ENCODE measurements around the gene HSH2D. TPM values are rescaled to one million over a fixed set of nuclear protein-coding genes. Genes with fewer than 3 reads are reported as not detected.
"Not testable (repeated sequence)": the region's sequence is repeated elsewhere in the genome, so short reads cannot be mapped to it uniquely, and the experiment has no call there.

The HSH2D gene, protein sequence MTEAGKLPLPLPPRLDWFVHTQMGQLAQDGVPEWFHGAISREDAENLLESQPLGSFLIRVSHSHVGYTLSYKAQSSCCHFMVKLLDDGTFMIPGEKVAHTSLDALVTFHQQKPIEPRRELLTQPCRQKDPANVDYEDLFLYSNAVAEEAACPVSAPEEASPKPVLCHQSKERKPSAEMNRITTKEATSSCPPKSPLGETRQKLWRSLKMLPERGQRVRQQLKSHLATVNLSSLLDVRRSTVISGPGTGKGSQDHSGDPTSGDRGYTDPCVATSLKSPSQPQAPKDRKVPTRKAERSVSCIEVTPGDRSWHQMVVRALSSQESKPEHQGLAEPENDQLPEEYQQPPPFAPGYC
- under 1 TPM; 0.47 to 0.86 TPM for polyA plus RNA-seq

DNA sequence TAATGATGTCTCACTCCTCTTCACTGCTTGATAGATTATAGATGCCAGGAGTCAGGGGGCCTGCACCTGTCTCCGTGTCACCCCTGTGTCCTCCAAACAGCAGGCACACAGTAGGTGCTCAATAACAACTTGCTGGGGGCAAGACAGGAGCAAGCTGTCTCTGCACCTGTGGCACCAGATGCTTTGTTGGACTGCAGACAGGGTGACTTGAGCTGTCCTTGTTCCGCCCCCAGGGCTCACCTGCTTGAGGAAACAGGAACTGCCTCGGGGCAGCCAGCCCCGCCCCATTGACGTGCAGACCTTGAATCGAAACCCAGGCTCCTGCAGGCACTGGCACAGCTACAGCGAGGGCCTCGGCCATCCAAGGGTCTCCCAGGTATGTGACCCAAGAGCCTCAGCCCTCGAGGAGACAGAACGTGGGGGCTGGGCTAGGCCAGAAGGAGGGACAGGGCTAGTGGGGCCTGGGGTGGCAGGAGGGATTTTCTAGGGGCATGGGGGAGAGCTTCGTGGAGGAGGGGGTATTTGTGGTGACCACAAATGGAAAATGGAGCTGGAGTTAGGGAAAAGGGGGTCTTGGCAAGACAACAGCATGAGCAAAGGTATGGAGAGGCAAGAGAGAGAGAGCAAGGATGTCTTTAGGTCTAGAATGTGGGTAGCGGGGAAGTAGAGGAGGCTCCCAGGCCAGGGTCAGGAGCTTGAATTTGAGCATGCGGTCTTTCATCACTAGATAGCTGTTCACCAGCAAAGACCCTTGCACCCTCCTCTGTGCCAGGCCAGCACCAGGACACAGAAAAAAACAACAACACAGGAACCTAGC lies at the start of gene HSH2D:
Gene HSH2D (plus strand): TSS at position 287 of the 817 bp plus-strand sequence. CDS start 5,066 bp downstream, outside the sequence.
- H3K4me3 ChIP-seq (ENCODE audit: low read depth in 1 of 2, low read length in 2 of 2), result peak within 1 kb of the TSS in 1 of 2 donors; percentile 26
- H3K27ac ChIP-seq (ENCODE audit: low read depth in 2 of 2, low read length in 1 of 2), result peak within 1 kb of the TSS in 1 of 2 donors; percentile 63

DNA sequence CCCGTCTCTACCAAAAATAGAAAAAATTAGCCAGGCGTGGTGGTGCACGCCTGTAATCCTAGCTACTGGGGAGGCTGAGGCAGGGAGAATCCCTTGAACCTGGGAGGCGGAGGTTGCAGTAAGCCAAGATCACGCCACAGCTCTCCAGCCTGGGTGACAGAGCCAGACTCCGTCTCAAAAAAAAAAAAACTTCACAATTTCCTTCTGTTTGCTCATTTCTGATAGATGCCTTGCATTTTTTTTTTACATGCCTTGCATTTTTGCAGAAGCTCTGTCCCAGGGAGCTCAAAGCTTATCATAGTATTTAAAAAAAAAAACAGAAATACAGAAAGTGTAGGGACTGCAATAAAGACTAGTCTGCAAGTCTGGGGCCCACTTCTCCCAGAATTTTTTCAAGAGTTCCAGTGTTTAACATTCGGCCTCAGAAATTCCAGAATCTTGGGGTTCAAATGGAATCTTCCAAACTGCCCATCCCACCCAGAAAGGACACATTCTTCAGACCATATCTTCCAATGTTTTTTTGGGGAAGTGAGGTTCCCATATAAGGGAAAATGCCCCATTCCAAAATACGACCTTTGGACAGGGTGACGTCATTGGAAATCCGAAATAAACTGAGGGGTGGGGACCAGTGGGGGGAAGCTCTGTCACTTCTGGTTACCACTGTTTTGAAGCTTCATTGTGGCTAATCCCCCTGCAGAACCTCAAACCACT lies 49.0 kb upstream of the HSH2D start:
- Histone ChIP-seq H3K9me3 (ENCODE audit: control insufficient read depth in 2 of 2, insufficient read depth in 1 of 2, low read depth in 1 of 2, low read length in 1 of 2) (no peaks in the 10 kb centered on the region), H3K27me3 (ENCODE audit: control insufficient read depth in 1 of 2, insufficient read depth in 2 of 2, low read length in 2 of 2) (no peaks in the 10 kb centered on the region), H3K4me1 (ENCODE audit: control insufficient read depth in 2 of 2, insufficient read depth in 2 of 2, low read length in 1 of 2) (peaks cover 0 to 8% of the 10 kb centered on the region in 2 donors), H3K4me3 (ENCODE audit: low read depth in 1 of 2, low read length in 2 of 2) (no peak overlapping the region), H3K36me3 (ENCODE audit: control insufficient read depth in 2 of 2, insufficient read depth in 2 of 2, low read length in 1 of 2) (peaks cover 16 to 48% of the 10 kb centered on the region in 2 donors), H3K27ac (ENCODE audit: low read depth in 2 of 2, low read length in 1 of 2) (peak overlapping the region; percentile 29 to 59)
- 77 to 78% methylated on average over 10 of the region's 10 CpGs for WGBS, 2 donors

More for the DNA sequence above, at the start of gene HSH2D:
- Histone ChIP-seq H3K36me3 (ENCODE audit: control insufficient read depth in 2 of 2, insufficient read depth in 2 of 2, low read length in 1 of 2) (no peaks in the 10 kb centered on the region), H3K4me1 (ENCODE audit: control insufficient read depth in 2 of 2, insufficient read depth in 2 of 2, low read length in 1 of 2) (peaks cover 0 to 7% of the 10 kb centered on the region in 2 donors), H3K9me3 (ENCODE audit: control insufficient read depth in 2 of 2, insufficient read depth in 1 of 2, low read depth in 1 of 2, low read length in 1 of 2) (no peaks in the 10 kb centered on the region), H3K27me3 (ENCODE audit: control insufficient read depth in 1 of 2, insufficient read depth in 2 of 2, low read length in 2 of 2) (no peaks in the 10 kb centered on the region)
- WGBS, 2 donors, result 23 to 34% methylated on average over 13 of the region's 13 CpGs

DNA sequence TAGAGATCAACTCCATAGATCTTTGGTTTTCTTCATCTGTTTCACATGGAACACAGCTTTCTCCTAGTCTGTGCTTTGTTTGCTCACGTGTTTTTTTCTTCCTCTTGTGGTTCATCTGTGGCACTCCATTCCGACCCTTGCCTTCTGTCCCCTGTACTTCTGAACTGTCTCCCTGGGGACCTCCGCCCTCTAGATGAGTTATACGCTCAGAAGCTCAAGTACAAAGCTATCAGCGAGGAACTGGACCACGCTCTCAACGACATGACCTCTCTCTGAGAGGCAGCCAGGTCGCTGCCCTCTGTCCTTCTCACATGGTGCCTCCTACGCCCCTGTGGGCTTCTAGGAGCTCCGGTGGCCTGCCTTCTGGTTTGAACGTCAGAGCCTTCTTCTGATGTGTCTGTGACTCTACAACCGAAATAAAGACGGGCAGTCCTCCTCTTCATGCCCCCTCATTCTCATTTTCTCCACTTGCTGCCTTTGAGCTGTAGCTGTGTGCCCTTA lies 48.4 kb upstream of the HSH2D start:
- WGBS, 2 donors, result 74 to 76% methylated on average over 13 of the region's 13 CpGs
- Histone ChIP-seq H3K4me1 (ENCODE audit: control insufficient read depth in 2 of 2, insufficient read depth in 2 of 2, low read length in 1 of 2) (peaks cover 0 to 8% of the 10 kb centered on the region in 2 donors), H3K36me3 (ENCODE audit: control insufficient read depth in 2 of 2, insufficient read depth in 2 of 2, low read length in 1 of 2) (peaks cover 16 to 45% of the 10 kb centered on the region in 2 donors), H3K4me3 (ENCODE audit: low read depth in 1 of 2, low read length in 2 of 2) (no peak overlapping the region), H3K27me3 (ENCODE audit: control insufficient read depth in 1 of 2, insufficient read depth in 2 of 2, low read length in 2 of 2) (no peaks in the 10 kb centered on the region), H3K27ac (ENCODE audit: low read depth in 2 of 2, low read length in 1 of 2) (peak overlapping the region; percentile 59 to 69), H3K9me3 (ENCODE audit: control insufficient read depth in 2 of 2, insufficient read depth in 1 of 2, low read depth in 1 of 2, low read length in 1 of 2) (no peaks in the 10 kb centered on the region)

DNA sequence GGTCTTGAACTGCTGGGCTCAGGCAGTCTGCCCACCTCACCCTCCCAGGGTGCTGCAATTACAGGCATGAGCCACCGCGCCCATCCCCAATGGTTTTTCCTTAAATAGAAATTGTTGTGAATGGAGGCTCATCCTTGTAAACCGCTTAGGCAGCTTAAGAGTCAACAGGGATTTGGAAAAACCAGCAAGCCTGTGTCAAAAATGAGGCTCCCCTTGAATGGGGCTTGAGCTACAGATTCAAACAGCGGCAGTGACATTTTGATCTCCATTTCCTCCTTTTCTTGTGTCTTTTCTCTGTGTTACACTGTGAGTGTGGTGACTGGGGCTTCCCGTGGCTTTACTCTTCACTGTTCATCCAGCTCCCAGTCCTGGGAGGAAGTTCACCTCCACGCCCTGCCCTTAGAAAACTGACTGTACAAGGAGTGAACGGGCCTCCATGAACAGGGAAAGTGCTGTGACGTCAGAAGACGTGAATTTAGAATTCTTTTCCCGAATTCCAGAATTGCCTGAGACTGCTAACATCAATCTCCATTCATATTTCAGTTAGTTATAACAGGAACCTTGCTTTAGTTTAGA lies 47.1 kb upstream of the HSH2D start:
- Histone ChIP-seq H3K4me1 (ENCODE audit: control insufficient read depth in 2 of 2, insufficient read depth in 2 of 2, low read length in 1 of 2) (peaks cover 0 to 7% of the 10 kb centered on the region in 2 donors), H3K27ac (ENCODE audit: low read depth in 2 of 2, low read length in 1 of 2) (peak overlapping the region; percentile 83 to 87), H3K36me3 (ENCODE audit: control insufficient read depth in 2 of 2, insufficient read depth in 2 of 2, low read length in 1 of 2) (peaks cover 22 to 42% of the 10 kb centered on the region in 2 donors), H3K9me3 (ENCODE audit: control insufficient read depth in 2 of 2, insufficient read depth in 1 of 2, low read depth in 1 of 2, low read length in 1 of 2) (no peaks in the 10 kb centered on the region), H3K27me3 (ENCODE audit: control insufficient read depth in 1 of 2, insufficient read depth in 2 of 2, low read length in 2 of 2) (no peaks in the 10 kb centered on the region), H3K4me3 (ENCODE audit: low read depth in 1 of 2, low read length in 2 of 2) (peak overlapping the region in 1 of 2 donors; percentile 7)
- 62 to 68% methylated on average over 10 of the region's 10 CpGs for WGBS, 2 donors

DNA sequence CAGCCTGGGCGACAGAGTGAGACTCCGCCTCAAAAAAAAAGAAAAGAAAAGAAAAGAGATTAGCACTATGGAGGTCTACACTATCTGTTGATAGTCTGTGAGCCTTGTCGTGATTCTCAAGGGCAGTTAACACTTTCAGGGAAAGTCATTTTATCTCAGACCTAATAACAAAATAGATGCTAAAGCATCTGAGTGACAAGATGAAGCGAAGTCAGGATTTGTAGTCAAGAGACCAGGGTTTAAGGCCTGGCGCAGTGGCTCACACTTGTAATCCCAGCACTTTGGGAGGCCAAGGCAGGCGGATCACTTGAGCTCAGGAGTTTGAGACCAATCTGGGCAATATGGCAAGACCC lies 45.1 kb upstream of the HSH2D start:
- Histone ChIP-seq H3K9me3 (ENCODE audit: control insufficient read depth in 2 of 2, insufficient read depth in 1 of 2, low read depth in 1 of 2, low read length in 1 of 2) (no peaks in the 10 kb centered on the region), H3K27me3 (ENCODE audit: control insufficient read depth in 1 of 2, insufficient read depth in 2 of 2, low read length in 2 of 2) (no peaks in the 10 kb centered on the region), H3K36me3 (ENCODE audit: control insufficient read depth in 2 of 2, insufficient read depth in 2 of 2, low read length in 1 of 2) (peaks cover 20 to 28% of the 10 kb centered on the region in 2 donors), H3K27ac (ENCODE audit: low read depth in 2 of 2, low read length in 1 of 2) (peak overlapping the region; percentile 62 to 91), H3K4me3 (ENCODE audit: low read depth in 1 of 2, low read length in 2 of 2) (no peak overlapping the region), H3K4me1 (ENCODE audit: control insufficient read depth in 2 of 2, insufficient read depth in 2 of 2, low read length in 1 of 2) (peaks cover 0 to 6% of the 10 kb centered on the region in 2 donors)
- 81 to 83% methylated on average over 6 of the region's 6 CpGs for WGBS, 2 donors

DNA sequence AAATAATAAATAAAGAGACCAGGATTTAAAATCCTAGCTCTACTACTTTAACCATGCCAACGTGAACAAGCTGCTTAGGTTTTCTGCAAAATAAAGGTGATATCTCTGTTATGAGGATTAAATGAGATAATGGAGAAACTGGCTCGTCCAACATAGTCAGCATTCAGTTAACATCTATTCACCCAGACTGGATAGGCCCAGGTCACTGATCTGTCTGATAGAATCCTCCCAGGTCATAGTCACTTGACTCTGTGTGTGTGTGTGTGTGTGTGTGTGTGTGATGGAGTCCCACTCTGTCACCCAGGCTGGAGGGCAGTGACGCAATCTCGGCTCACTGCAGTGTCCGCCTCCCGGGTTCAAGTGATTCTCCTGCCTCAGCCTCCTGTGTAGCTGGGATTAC lies 44.7 kb upstream of the HSH2D start:
- no peaks in the 10 kb centered on the region for H3K9me3 ChIP-seq (ENCODE audit: control insufficient read depth in 2 of 2, insufficient read depth in 1 of 2, low read depth in 1 of 2, low read length in 1 of 2)
- peaks cover 18 to 29% of the 10 kb centered on the region in 2 donors for H3K36me3 ChIP-seq (ENCODE audit: control insufficient read depth in 2 of 2, insufficient read depth in 2 of 2, low read length in 1 of 2)
- H3K27ac ChIP-seq (ENCODE audit: low read depth in 2 of 2, low read length in 1 of 2), result peak overlapping the region in 1 of 2 donors; percentile 13
- 93% methylated on average over 6 of the region's 6 CpGs for WGBS, 2 donors
- no peak overlapping the region for H3K4me3 ChIP-seq (ENCODE audit: low read depth in 1 of 2, low read length in 2 of 2)
- H3K4me1 ChIP-seq (ENCODE audit: control insufficient read depth in 2 of 2, insufficient read depth in 2 of 2, low read length in 1 of 2), result peaks cover 0 to 6% of the 10 kb centered on the region in 2 donors
- H3K27me3 ChIP-seq (ENCODE audit: control insufficient read depth in 1 of 2, insufficient read depth in 2 of 2, low read length in 2 of 2), result no peaks in the 10 kb centered on the region

DNA sequence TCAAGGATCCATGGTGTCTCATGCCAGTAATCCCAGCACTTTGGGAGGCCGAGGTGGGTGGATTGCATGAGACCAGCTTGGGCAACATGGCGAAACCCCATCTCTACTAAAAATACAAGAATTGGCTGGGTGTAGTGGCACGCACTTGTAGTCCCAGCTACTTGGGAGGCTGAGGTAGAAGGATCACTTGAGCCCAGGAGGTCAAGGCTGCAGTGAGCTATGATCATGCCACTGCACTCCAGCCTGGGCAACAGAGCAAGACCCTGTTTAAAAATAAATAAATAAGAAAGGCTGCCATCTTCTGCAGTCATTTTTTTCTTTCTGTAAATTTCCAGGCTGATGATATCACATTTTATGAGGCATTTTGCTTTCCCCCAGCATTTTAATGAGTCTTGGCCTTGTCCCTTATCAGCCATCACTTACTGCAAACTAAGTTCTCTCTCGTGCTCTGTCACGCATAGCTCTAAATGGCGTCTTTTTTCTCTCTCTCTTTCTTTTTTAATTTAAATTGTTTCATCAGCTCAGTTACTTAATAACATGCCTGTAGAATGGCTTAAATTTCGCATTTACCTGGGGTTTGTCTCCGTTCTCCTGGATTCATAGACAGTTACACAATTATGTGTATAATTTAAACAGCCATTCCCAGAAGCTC lies 44.0 kb upstream of the HSH2D start:
- not testable (repeated sequence) for H3K27me3 ChIP-seq (ENCODE audit: control insufficient read depth in 1 of 2, insufficient read depth in 2 of 2, low read length in 2 of 2); H3K9me3 ChIP-seq (ENCODE audit: control insufficient read depth in 2 of 2, insufficient read depth in 1 of 2, low read depth in 1 of 2, low read length in 1 of 2); H3K4me3 ChIP-seq (ENCODE audit: low read depth in 1 of 2, low read length in 2 of 2); H3K4me1 ChIP-seq (ENCODE audit: control insufficient read depth in 2 of 2, insufficient read depth in 2 of 2, low read length in 1 of 2)
- peaks cover 18 to 29% of the 10 kb centered on the region in 2 donors for H3K36me3 ChIP-seq (ENCODE audit: control insufficient read depth in 2 of 2, insufficient read depth in 2 of 2, low read length in 1 of 2)
- peak overlapping the region in 1 of 2 donors; percentile 13 for H3K27ac ChIP-seq (ENCODE audit: low read depth in 2 of 2, low read length in 1 of 2)
- WGBS, 2 donors, result 91 to 92% methylated on average over 8 of the region's 8 CpGs

DNA sequence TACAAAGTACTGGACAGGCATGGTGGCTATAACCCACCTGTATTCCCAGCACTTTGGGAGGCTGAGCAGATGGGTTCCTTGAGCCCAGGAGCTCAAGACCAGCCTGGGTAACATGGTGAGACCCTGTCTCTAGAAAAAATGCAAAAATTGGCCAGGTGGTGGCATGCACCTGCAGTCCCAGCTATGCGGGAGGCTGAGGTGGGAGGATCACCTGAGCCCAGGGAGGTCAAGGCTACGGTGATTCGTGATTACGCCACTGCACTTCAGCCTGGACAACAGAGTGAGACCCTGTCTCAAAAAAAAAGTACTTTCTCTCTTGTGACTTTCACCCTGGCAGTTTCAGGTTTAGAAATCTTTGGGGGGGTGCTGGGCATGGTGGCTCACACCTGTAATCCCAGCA lies 43.0 kb upstream of the HSH2D start:
- Histone ChIP-seq H3K36me3 (ENCODE audit: control insufficient read depth in 2 of 2, insufficient read depth in 2 of 2, low read length in 1 of 2) (peaks cover 10 to 20% of the 10 kb centered on the region in 2 donors), H3K9me3 (ENCODE audit: control insufficient read depth in 2 of 2, insufficient read depth in 1 of 2, low read depth in 1 of 2, low read length in 1 of 2) (no peaks in the 10 kb centered on the region), H3K4me1 (ENCODE audit: control insufficient read depth in 2 of 2, insufficient read depth in 2 of 2, low read length in 1 of 2) (peaks cover 0 to 6% of the 10 kb centered on the region in 2 donors), H3K4me3 (ENCODE audit: low read depth in 1 of 2, low read length in 2 of 2) (no peak overlapping the region), H3K27me3 (ENCODE audit: control insufficient read depth in 1 of 2, insufficient read depth in 2 of 2, low read length in 2 of 2) (no peaks in the 10 kb centered on the region), H3K27ac (ENCODE audit: low read depth in 2 of 2, low read length in 1 of 2) (peak overlapping the region in 1 of 2 donors; percentile 21)
- WGBS, 2 donors, result 94 to 96% methylated on average over 4 of the region's 4 CpGs
